H1 (cell line): ENCODE measurements around the gene NFIX. TPM values are rescaled to one million over a fixed set of nuclear protein-coding genes. Genes with fewer than 3 reads are reported as not detected.
A peak's percentile ranks its signal among the peaks of the same experiment; 100 is the strongest.

Experiments
- E2F6 ChIP-seq: IDR thresholded peaks from 2 replicates; pipeline ENCODE4 v1.6.1; 2012; ENCODE audit warnings: inconsistent platforms
- KDM4A ChIP-seq: IDR thresholded peaks from one replicate; pipeline ENCODE4 v1.7.1; 2012; ENCODE audit warnings: low read depth, mild to moderate bottlenecking, moderate library complexity, low read length, inconsistent platforms; ENCODE audit not compliant: severe bottlenecking
- RNF2 ChIP-seq: fragments of 200-900, 300-1000 bp; sonication (generic); IDR thresholded peaks from 2 replicates; pipeline ENCODE4 v1.7.1; 2016; ENCODE audit warnings: borderline replicate concordance, low read depth, mild to moderate bottlenecking, antibody characterized with exemption, low read length; ENCODE audit not compliant: poor library complexity, severe bottlenecking; ENCODE audit errors: missing control alignments
- SIX5 ChIP-seq: IDR thresholded peaks from 2 replicates; pipeline ENCODE4 v1.6.1; 2011; ENCODE audit warnings: mild to moderate bottlenecking, low read depth, low read length
- TBP ChIP-seq: IDR thresholded peaks from 2 replicates; pipeline ENCODE4 v1.6.1; 2011; ENCODE audit warnings: low read depth, low read length, improper control_type of control experiment
- polyA plus RNA-seq, 7 experiments: library from polyadenylated mRNA; depleted of rRNA in 3 of 7; stranded (reverse) in 5 of 7; unstranded in 2 of 7; fragments of >200 nt in 5 of 7; fragments of 200-250 nt in 2 of 7; gene quantifications; 1 replicate in 5 of 7; 2 replicates in 1 of 7; 4 replicates in 1 of 7; pipeline versions ENCODE4 v1.2.1 to v1.2.3, GENCODE V29; 2011 to 2013; ENCODE audit warnings: missing spikeins in 2 of 7, mixed read lengths in 2 of 7
- total RNA-seq: library from RNA; stranded (reverse); fragmentation: NEBNext Ultra II Directional; extraction: Animal tissue kit (Norgen Biotek cat#: 25700); gene quantifications from 2 replicates; pipeline ENCODE4 v1.2.1, GENCODE V29; 2021

Gene NFIX
- total and polyA plus RNA-seq, 2 of the 8 experiments (the other 6 are each of a cell fraction or from before 2014, with no cell fraction given): 0.03 to 0.20 TPM

GRCh38 chr19:13055213-13056051 is 60.2 kb downstream of the NFIX start (continued):
- TF ChIP-seq RNF2: peak; percentile 33
- no peak for TF ChIP-seq KDM4A
- no peak for TF ChIP-seq TBP
- TF ChIP-seq E2F6: peak; percentile 47; the same call in 1 of the 2 replicates
- no peak for TF ChIP-seq SIX5
